ENCODE results near the gene MOK.
"Not testable (repeated sequence)": the region's sequence is repeated elsewhere in the genome, so short reads cannot be mapped to it uniquely, and the experiment has no call there.

MOK gene

GRCh38 chr14:102249041-102249440 lies 55.9 kb downstream of the MOK start:
- DNase-seq (ENCODE audit: low read depth in 2 of 2, low spot score in 1 of 2), result no peak

- DNase-seq (ENCODE audit: low read depth in 2 of 2, low spot score in 1 of 2), result no peak
Observed at GRCh38 chr14:102248121-102248520, 56.8 kb downstream of the MOK start.

- DNase-seq (ENCODE audit: low read depth in 2 of 2, low spot score in 1 of 2), result no peak
Observed at GRCh38 chr14:102246071-102246470, 58.9 kb downstream of the MOK start.

GRCh38 chr14:102243795-102244194 lies 61.2 kb downstream of the MOK start:
- DNase-seq (ENCODE audit: low read depth in 2 of 2, low spot score in 1 of 2), result not testable (repeated sequence)

- DNase-seq (ENCODE audit: low read depth in 2 of 2, low spot score in 1 of 2), result no peak
Observed at GRCh38 chr14:102241147-102241546, 63.8 kb downstream of the MOK start.

GRCh38 chr14:102240481-102240880 lies 64.5 kb downstream of the MOK start:
- DNase-seq (ENCODE audit: low read depth in 2 of 2, low spot score in 1 of 2), result not testable (repeated sequence)

GRCh38 chr14:102239231-102239630 lies 65.7 kb downstream of the MOK start:
- no peak for DNase-seq (ENCODE audit: low read depth in 2 of 2, low spot score in 1 of 2)

GRCh38 chr14:102238766-102239165 lies 66.2 kb downstream of the MOK start:
- DNase-seq (ENCODE audit: low read depth in 2 of 2, low spot score in 1 of 2), result no peak

GRCh38 chr14:102238131-102238530 lies 66.8 kb downstream of the MOK start:
- DNase-seq (ENCODE audit: low read depth in 2 of 2, low spot score in 1 of 2), result no peak

GRCh38 chr14:102236026-102236425 lies 68.9 kb downstream of the MOK start:
- no peak for DNase-seq (ENCODE audit: low read depth in 2 of 2, low spot score in 1 of 2)

- peak; percentile 40 to 50 for DNase-seq (ENCODE audit: low read depth in 2 of 2, low spot score in 1 of 2)
Observed at GRCh38 chr14:102235275-102235897, 69.6 kb downstream of the MOK start.

- DNase-seq (ENCODE audit: low read depth in 2 of 2, low spot score in 1 of 2), result no peak
Observed at GRCh38 chr14:102234331-102235264, 70.4 kb downstream of the MOK start.

GRCh38 chr14:102233081-102233480 lies 71.9 kb downstream of the MOK start:
- DNase-seq (ENCODE audit: low read depth in 2 of 2, low spot score in 1 of 2), result no peak

- no peak for DNase-seq (ENCODE audit: low read depth in 2 of 2, low spot score in 1 of 2)
Observed at GRCh38 chr14:102232348-102232625, 72.7 kb downstream of the MOK start.

GRCh38 chr14:102231476-102232347 lies 73.3 kb downstream of the MOK start:
- DNase-seq (ENCODE audit: low read depth in 2 of 2, low spot score in 1 of 2), result no peak

GRCh38 chr14:102230481-102231210 lies 74.3 kb downstream of the MOK start:
- no peak for DNase-seq (ENCODE audit: low read depth in 2 of 2, low spot score in 1 of 2)

GRCh38 chr14:102229739-102230092 lies 75.2 kb downstream of the MOK start:
- DNase-seq (ENCODE audit: low read depth in 2 of 2, low spot score in 1 of 2), result no peak

GRCh38 chr14:102229071-102229738 lies 75.8 kb downstream of the MOK start:
- no peak for DNase-seq (ENCODE audit: low read depth in 2 of 2, low spot score in 1 of 2)

- no peak for DNase-seq (ENCODE audit: low read depth in 2 of 2, low spot score in 1 of 2)
Observed at GRCh38 chr14:102227184-102227964, 77.6 kb downstream of the MOK start.
